Neural progenitor cell (in vitro differentiated cells): ENCODE data around the gene ECT2. TPM values are rescaled to one million over a fixed set of nuclear protein-coding genes. Genes with fewer than 3 reads are reported as not detected.

Source experiments
- DNase-seq: peaks from one replicate; pipeline ENCODE4 v3.0.0-alpha.2; 2016; ENCODE audit warnings: low spot score
- H2AFZ ChIP-seq: fragments of 200-600 bp; sonication (generic); replicated peaks from 2 replicates; pipeline ENCODE4 v1.6.1; 2016; ENCODE audit warnings: antibody characterized with exemption
- H3F3A ChIP-seq: fragments of 200-600 bp; sonication (generic); 2 replicates; pipeline ENCODE4 v1.6.1; 2016; ENCODE audit warnings: antibody characterized with exemption, low read depth
- H3K27ac ChIP-seq: fragments of 200-600 bp; sonication (generic); 2 replicates; pipeline ENCODE4 v1.5.1; 2016; ENCODE audit warnings: mild to moderate bottlenecking
- H3K27me3 ChIP-seq: fragments of 200-600 bp; sonication (generic); 2 replicates; pipeline ENCODE4 v1.6.1; 2016; ENCODE audit warnings: mild to moderate bottlenecking, moderate library complexity
- H3K36me3 ChIP-seq: fragments of 200-600 bp; sonication (generic); 2 replicates; pipeline ENCODE4 v1.5.1; 2016
- H3K4me1 ChIP-seq: fragments of 200-600 bp; sonication (generic); 2 replicates; pipeline ENCODE4 v1.6.1; 2016; ENCODE audit warnings: mixed run types
- H3K4me2 ChIP-seq: fragments of 200-600 bp; sonication (generic); 2 replicates; pipeline ENCODE4 v1.6.1; 2016
- H3K4me3 ChIP-seq: fragments of 200-600 bp; sonication (generic); 2 replicates; pipeline ENCODE4 v1.5.1; 2016
- H3K79me2 ChIP-seq: fragments of 200-600 bp; sonication (generic); 2 replicates; pipeline ENCODE4 v1.6.1; 2016; ENCODE audit warnings: low read depth
- H3K9ac ChIP-seq: fragments of 200-600 bp; sonication (generic); 2 replicates; pipeline ENCODE4 v1.6.1; 2016
- H3K9me3 ChIP-seq: fragments of 200-600 bp; sonication (generic); 2 replicates; pipeline ENCODE4 v1.5.1; 2016; ENCODE audit warnings: low read depth
- H4K20me1 ChIP-seq: fragments of 200-600 bp; sonication (generic); 2 replicates; pipeline ENCODE4 v1.6.1; 2016; ENCODE audit warnings: low read depth
- H3K27ac Mint-ChIP-seq: 3 replicates; pipeline ENCODE4 v1.8.0; 2021; ENCODE audit warnings: mixed read lengths
- H3K27me3 Mint-ChIP-seq: 2 replicates; pipeline ENCODE4 v1.8.0; 2022; ENCODE audit warnings: low read depth, mild to moderate bottlenecking, inconsistent platforms, moderate library complexity, mixed read lengths; ENCODE audit not compliant: insufficient read depth
- H3K36me3 Mint-ChIP-seq: 3 replicates; pipeline ENCODE4 v1.8.0; 2021; ENCODE audit warnings: mixed read lengths
- H3K4me1 Mint-ChIP-seq: 3 replicates; pipeline ENCODE4 v1.8.0; 2021; ENCODE audit warnings: mixed read lengths
- H3K4me3 Mint-ChIP-seq: 3 replicates; pipeline ENCODE4 v1.8.0; 2021; ENCODE audit warnings: mild to moderate bottlenecking, moderate library complexity, mixed read lengths
- H3K9me3 Mint-ChIP-seq: 3 replicates; pipeline ENCODE4 v1.8.0; 2020; ENCODE audit warnings: mixed read lengths
- CTCF ChIP-seq: fragments of 200-600 bp; sonication (generic); IDR thresholded peaks from 2 replicates; pipeline ENCODE4 v1.5.1; 2017; ENCODE audit warnings: antibody characterized with exemption, mild to moderate bottlenecking
- EZH2 ChIP-seq: fragments of 200-600 bp; sonication (generic); IDR thresholded peaks from 2 replicates; pipeline ENCODE4 v1.6.1; 2017; ENCODE audit warnings: antibody characterized with exemption, mild to moderate bottlenecking, moderate library complexity
- EZH2phosphoT487 ChIP-seq: fragments of 200-600 bp; sonication (generic); IDR thresholded peaks from 2 replicates; pipeline ENCODE4 v1.6.1; 2017; ENCODE audit warnings: antibody characterized with exemption
- total RNA-seq: library from RNA; depleted of rRNA; stranded (reverse); fragments of >200 nt; gene quantifications from 2 replicates; pipeline ENCODE4 v1.2.3, GENCODE V29; 2015; ENCODE audit warnings: low replicate concordance

ECT2 gene
- total RNA-seq, 1 donor from 2014 or later, result 267 TPM

GRCh38 chr3:172776049-172776717 lies 25.7 kb downstream of the ECT2 start:
- H3K27me3 Mint-ChIP-seq, result no peaks in the 10 kb centered on the region
- peaks cover 2% of the 10 kb centered on the region for H3K4me1 Mint-ChIP-seq
- H3F3A ChIP-seq, result no peaks in the 10 kb centered on the region
- H3K27ac ChIP-seq, result no peak overlapping the region
- no peak overlapping the region for H3K4me2 ChIP-seq
- H3K4me3 Mint-ChIP-seq, result no peak overlapping the region
- no peaks in the 10 kb centered on the region for H3K27me3 ChIP-seq
- H3K9ac ChIP-seq, result no peak overlapping the region
- no peak for TF ChIP-seq CTCF
- no peak for TF ChIP-seq EZH2
- no peak for TF ChIP-seq EZH2phosphoT487
- no peaks in the 10 kb centered on the region for H3K9me3 Mint-ChIP-seq
- peaks cover 41% of the 10 kb centered on the region for H3K36me3 Mint-ChIP-seq
- DNase-seq, result no peak
- peaks cover 9% of the 10 kb centered on the region for H3K79me2 ChIP-seq
- no peak overlapping the region for H3K27ac Mint-ChIP-seq
- no peaks in the 10 kb centered on the region for H4K20me1 ChIP-seq
- no peak overlapping the region for H2AFZ ChIP-seq
- H3K4me3 ChIP-seq, result no peak overlapping the region
- peaks cover 40% of the 10 kb centered on the region for H3K36me3 ChIP-seq
- no peaks in the 10 kb centered on the region for H3K4me1 ChIP-seq
- H3K9me3 ChIP-seq, result no peaks in the 10 kb centered on the region

GRCh38 chr3:172777901-172778300 lies 27.4 kb downstream of the ECT2 start:
- H4K20me1 ChIP-seq, result no peaks in the 10 kb centered on the region
- H3K36me3 ChIP-seq, result peaks cover 38% of the 10 kb centered on the region
- H3K4me1 Mint-ChIP-seq, result peaks cover 2% of the 10 kb centered on the region
- no peak overlapping the region for H3K4me3 ChIP-seq
- no peaks in the 10 kb centered on the region for H3F3A ChIP-seq
- H2AFZ ChIP-seq, result no peak overlapping the region
- H3K4me2 ChIP-seq, result no peak overlapping the region
- H3K27me3 Mint-ChIP-seq, result no peaks in the 10 kb centered on the region
- no peaks in the 10 kb centered on the region for H3K27me3 ChIP-seq
- H3K27ac Mint-ChIP-seq, result peak overlapping the region; percentile 39
- TF ChIP-seq CTCF, result no peak
- H3K9ac ChIP-seq, result no peak overlapping the region
- no peaks in the 10 kb centered on the region for H3K9me3 ChIP-seq
- no peaks in the 10 kb centered on the region for H3K4me1 ChIP-seq
- H3K27ac ChIP-seq, result no peak overlapping the region
- H3K79me2 ChIP-seq, result peaks cover 4% of the 10 kb centered on the region
- no peak for DNase-seq
- H3K4me3 Mint-ChIP-seq, result no peak overlapping the region
- peaks cover 32% of the 10 kb centered on the region for H3K36me3 Mint-ChIP-seq
- no peaks in the 10 kb centered on the region for H3K9me3 Mint-ChIP-seq

GRCh38 chr3:172782235-172782634 lies 31.7 kb downstream of the ECT2 start:
- H3F3A ChIP-seq, result no peaks in the 10 kb centered on the region
- H3K9ac ChIP-seq, result no peak overlapping the region
- DNase-seq, result no peak
- Mint-ChIP-seq H3K9me3 (no peaks in the 10 kb centered on the region), H3K27ac (no peak overlapping the region), H3K4me3 (no peak overlapping the region), H3K27me3 (no peaks in the 10 kb centered on the region), H3K4me1 (peaks cover 2% of the 10 kb centered on the region), H3K36me3 (peaks cover 22% of the 10 kb centered on the region)
- TF ChIP-seq CTCF (no peak), EZH2 (no peak), EZH2phosphoT487 (no peak)
- no peak overlapping the region for H3K27ac ChIP-seq
- no peak overlapping the region for H2AFZ ChIP-seq
- H3K79me2 ChIP-seq, result peaks cover 7% of the 10 kb centered on the region
- no peaks in the 10 kb centered on the region for H3K9me3 ChIP-seq
- H3K4me2 ChIP-seq, result no peak overlapping the region
- H4K20me1 ChIP-seq, result no peaks in the 10 kb centered on the region
- no peak overlapping the region for H3K4me3 ChIP-seq
- H3K27me3 ChIP-seq, result no peaks in the 10 kb centered on the region
- peaks cover 60% of the 10 kb centered on the region for H3K36me3 ChIP-seq
- H3K4me1 ChIP-seq, result no peaks in the 10 kb centered on the region
